HFF-Myc (cell line): Measurements from ENCODE around the gene ACVR1.

Source experiments
- DNase-seq: peaks from one replicate; pipeline ENCODE4 v3.0.0-alpha.2; 2011; ENCODE audit warnings: low read depth; ENCODE audit errors: extremely low read depth
- H3K4me3 ChIP-seq: replicated peaks from 2 replicates; pipeline ENCODE4 v1.5.1; 2011; ENCODE audit warnings: low read depth, mild to moderate bottlenecking, control low read depth, low read length
- TF ChIP-seq, protein P1 (sequence below): IDR thresholded peaks from 2 replicates; pipeline ENCODE4 v1.5.1; 2012; ENCODE audit warnings: mild to moderate bottlenecking, low read depth, low read length, control low read depth; ENCODE audit errors: missing control alignments

The ACVR1 gene

GRCh38 chr2:157787364-157787938 is 88.7 kb downstream of the ACVR1 start:
- H3K4me3 ChIP-seq, result no peak overlapping the region
- DNase-seq, result no peak
- TF ChIP-seq, protein P1, sequence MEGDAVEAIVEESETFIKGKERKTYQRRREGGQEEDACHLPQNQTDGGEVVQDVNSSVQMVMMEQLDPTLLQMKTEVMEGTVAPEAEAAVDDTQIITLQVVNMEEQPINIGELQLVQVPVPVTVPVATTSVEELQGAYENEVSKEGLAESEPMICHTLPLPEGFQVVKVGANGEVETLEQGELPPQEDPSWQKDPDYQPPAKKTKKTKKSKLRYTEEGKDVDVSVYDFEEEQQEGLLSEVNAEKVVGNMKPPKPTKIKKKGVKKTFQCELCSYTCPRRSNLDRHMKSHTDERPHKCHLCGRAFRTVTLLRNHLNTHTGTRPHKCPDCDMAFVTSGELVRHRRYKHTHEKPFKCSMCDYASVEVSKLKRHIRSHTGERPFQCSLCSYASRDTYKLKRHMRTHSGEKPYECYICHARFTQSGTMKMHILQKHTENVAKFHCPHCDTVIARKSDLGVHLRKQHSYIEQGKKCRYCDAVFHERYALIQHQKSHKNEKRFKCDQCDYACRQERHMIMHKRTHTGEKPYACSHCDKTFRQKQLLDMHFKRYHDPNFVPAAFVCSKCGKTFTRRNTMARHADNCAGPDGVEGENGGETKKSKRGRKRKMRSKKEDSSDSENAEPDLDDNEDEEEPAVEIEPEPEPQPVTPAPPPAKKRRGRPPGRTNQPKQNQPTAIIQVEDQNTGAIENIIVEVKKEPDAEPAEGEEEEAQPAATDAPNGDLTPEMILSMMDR, result no peak

- H3K4me3 ChIP-seq, result no peak overlapping the region
- no peak for DNase-seq
- TF ChIP-seq, protein P1, result no peak
Measured at GRCh38 chr2:157786663-157787363, 89.3 kb downstream of the ACVR1 start.

GRCh38 chr2:157785866-157786662 is 90.1 kb downstream of the ACVR1 start:
- TF ChIP-seq, protein P1, result no peak
- no peak for DNase-seq
- no peak overlapping the region for H3K4me3 ChIP-seq

DNA sequence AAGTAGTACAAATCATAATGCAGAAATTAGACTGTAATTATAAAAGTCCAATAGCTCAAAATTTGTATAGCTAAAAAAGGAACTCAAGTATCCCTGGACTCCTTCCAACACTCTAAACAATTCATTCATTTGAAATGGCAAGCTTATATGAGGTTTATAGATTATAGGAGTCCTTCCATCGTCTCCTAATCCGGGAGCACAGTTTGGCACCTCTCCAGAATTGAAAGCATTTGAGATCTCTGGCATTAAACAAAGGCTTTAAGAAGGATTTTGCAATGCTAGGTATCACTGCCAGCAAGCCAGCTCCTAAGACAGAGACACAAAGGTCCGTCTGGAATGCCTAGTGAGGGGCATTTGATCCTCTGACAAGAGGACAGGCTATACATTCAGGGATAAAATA is 90.9 kb downstream of the ACVR1 start:
- no peak for DNase-seq
- TF ChIP-seq, protein P1, result no peak
- no peak overlapping the region for H3K4me3 ChIP-seq

- TF ChIP-seq, protein P1, result no peak
- DNase-seq, result no peak
Measured at GRCh38 chr2:157784823-157785175, 91.3 kb downstream of the ACVR1 start.

GRCh38 chr2:157784169-157784822 is 91.8 kb downstream of the ACVR1 start:
- H3K4me3 ChIP-seq, result no peak overlapping the region
- no peak for DNase-seq
- TF ChIP-seq, protein P1, result no peak

More at GRCh38 chr2:157784823-157785175, 91.3 kb downstream of the ACVR1 start:
- H3K4me3 ChIP-seq, result no peak overlapping the region
